NT2/D1 (cell line): ENCODE results near the gene ALOX15B.

Source experiments
- DNase-seq: peaks from one replicate; pipeline ENCODE4 v3.0.0-alpha.2; 2011; ENCODE audit warnings: low read depth, low spot score
- H3K27me3 ChIP-seq: 2 replicates; pipeline ENCODE4 v1.6.0; 2011; ENCODE audit warnings: mild to moderate bottlenecking; ENCODE audit not compliant: insufficient read length, insufficient read depth
- H3K36me3 ChIP-seq: 2 replicates; pipeline ENCODE4 v1.6.1; 2011; ENCODE audit warnings: mild to moderate bottlenecking, low read length, mixed read lengths; ENCODE audit not compliant: insufficient read depth, insufficient read length
- H3K4me1 ChIP-seq: 2 replicates; pipeline ENCODE4 v1.5.1; 2011; ENCODE audit not compliant: insufficient read depth, insufficient read length
- H3K4me3 ChIP-seq: 2 replicates; pipeline ENCODE4 v1.5.1; 2011; ENCODE audit warnings: low read depth; ENCODE audit not compliant: insufficient read length
- H3K9ac ChIP-seq: 2 replicates; pipeline ENCODE4 v1.6.0; 2011; ENCODE audit warnings: low read depth; ENCODE audit not compliant: insufficient read length
- H3K9me3 ChIP-seq: 2 replicates; pipeline ENCODE4 v1.5.1; 2011; ENCODE audit warnings: mild to moderate bottlenecking, low read length; ENCODE audit not compliant: insufficient read depth
- SUZ12 ChIP-seq: IDR thresholded peaks from 2 replicates; pipeline ENCODE4 v1.6.1; 2011; ENCODE audit not compliant: insufficient read length, insufficient read depth; ENCODE audit errors: extremely low read depth
- YY1 ChIP-seq: IDR thresholded peaks from 2 replicates; pipeline ENCODE4 v1.6.1; 2011; ENCODE audit not compliant: insufficient read length, insufficient read depth
- ZNF274 ChIP-seq: IDR thresholded peaks from 2 replicates; pipeline ENCODE4 v1.6.1; 2011; ENCODE audit warnings: mild to moderate bottlenecking, low read depth, low read length

ALOX15B gene

DNA sequence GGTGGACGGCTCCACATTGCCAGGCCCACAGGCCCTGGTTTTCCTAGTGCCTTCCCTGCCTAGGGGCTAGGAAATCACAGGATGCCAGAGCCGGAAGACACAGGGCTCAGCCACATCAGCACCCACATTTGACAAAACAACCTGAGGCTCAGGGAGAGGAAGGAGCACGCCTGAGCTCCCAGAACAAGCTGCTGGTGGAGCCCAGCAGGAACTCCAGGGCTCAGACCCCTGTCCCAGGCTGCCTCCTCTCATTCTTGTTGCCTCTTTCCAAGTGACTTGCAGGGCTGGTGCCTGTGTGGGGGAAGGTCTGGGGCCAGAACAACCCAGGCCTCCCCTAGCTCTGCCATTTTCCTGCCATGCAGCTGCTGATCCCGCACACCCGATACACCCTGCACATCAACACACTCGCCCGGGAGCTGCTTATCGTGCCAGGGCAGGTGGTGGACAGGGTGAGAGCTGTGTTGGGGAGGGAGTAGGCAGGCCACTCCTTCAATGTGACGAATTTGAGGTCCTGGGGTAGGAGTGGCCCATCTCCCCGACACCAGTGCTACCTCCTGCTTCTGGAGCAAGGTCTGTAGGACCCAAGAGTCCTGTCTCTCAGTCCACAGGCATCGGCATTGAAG, 7.6 kb downstream of the ALOX15B start:
- DNase-seq, result no peak
- peaks cover 4% of the 10 kb centered on the region for H3K27me3 ChIP-seq
- TF ChIP-seq SUZ12 (no peak), YY1 (no peak), ZNF274 (no peak)

DNA sequence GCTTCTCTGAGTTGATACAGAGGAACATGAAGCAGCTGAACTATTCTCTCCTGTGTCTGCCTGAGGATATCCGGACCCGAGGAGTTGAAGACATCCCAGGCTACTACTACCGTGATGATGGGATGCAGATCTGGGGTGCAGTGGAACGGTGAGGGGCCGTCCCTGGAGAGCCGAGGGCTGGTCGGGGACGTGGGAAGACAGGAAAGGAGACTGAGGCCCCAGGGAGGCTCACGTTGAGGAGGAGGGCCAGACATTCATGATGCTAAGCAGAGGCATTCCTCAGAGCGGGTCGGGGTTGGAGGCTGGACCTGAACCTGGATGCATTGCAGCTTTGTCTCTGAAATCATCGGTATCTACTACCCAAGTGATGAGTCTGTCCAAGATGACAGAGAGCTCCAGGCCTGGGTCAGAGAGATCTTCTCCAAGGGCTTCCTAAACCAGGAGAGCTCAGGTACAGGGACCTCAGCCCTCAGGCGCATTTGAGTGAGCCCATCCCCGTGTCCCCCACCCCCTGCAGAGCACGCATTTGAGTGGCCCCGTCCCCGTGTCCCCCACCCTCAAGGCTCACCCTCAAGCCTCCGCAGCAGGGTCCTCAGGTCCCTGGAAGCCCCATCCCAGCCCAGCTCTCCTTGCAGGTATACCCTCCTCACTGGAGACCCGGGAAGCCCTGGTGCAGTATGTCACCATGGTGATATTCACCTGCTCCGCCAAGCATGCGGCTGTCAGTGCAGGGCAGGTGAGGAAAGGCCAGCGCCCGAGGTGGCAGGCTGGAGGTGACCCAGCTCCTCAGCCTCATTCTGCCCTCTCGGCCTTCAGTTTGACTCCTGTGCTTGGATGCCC, 8.3 kb downstream of the ALOX15B start:
- no peak for DNase-seq
- Histone ChIP-seq H3K4me1 (no peaks in the 10 kb centered on the region), H3K27me3 (peaks cover 4% of the 10 kb centered on the region), H3K36me3 (no peaks in the 10 kb centered on the region), H3K9me3 (no peaks in the 10 kb centered on the region), H3K9ac (no peak overlapping the region), H3K4me3 (no peak overlapping the region)
- TF ChIP-seq ZNF274, result no peak
- TF ChIP-seq YY1, result no peak
- TF ChIP-seq SUZ12, result no peak

More for the DNA sequence above, 7.6 kb downstream of the ALOX15B start:
- Histone ChIP-seq H3K4me1 (no peaks in the 10 kb centered on the region), H3K9ac (no peak overlapping the region), H3K4me3 (no peak overlapping the region), H3K36me3 (no peaks in the 10 kb centered on the region), H3K9me3 (no peaks in the 10 kb centered on the region)

DNA sequence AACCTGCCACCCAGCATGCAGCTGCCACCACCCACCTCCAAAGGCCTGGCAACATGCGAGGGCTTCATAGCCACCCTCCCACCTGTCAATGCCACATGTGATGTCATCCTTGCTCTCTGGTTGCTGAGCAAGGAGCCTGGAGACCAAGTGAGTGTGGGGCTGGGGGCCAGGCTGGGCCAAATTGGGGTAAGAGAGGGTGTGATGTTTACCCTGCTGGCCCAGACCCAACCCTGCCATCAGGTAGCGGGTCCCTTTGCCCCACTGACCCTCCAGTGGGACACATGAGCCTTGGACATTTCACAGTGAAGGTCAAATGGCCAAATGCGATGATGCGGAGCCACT, 8.9 kb downstream of the ALOX15B start:
- no peak overlapping the region for H3K4me3 ChIP-seq
- no peaks in the 10 kb centered on the region for H3K36me3 ChIP-seq
- no peaks in the 10 kb centered on the region for H3K9me3 ChIP-seq
- H3K9ac ChIP-seq, result no peak overlapping the region
- TF ChIP-seq SUZ12 (no peak), ZNF274 (no peak), YY1 (no peak)
- DNase-seq, result no peak
- peaks cover 4% of the 10 kb centered on the region for H3K27me3 ChIP-seq
- no peaks in the 10 kb centered on the region for H3K4me1 ChIP-seq

DNA sequence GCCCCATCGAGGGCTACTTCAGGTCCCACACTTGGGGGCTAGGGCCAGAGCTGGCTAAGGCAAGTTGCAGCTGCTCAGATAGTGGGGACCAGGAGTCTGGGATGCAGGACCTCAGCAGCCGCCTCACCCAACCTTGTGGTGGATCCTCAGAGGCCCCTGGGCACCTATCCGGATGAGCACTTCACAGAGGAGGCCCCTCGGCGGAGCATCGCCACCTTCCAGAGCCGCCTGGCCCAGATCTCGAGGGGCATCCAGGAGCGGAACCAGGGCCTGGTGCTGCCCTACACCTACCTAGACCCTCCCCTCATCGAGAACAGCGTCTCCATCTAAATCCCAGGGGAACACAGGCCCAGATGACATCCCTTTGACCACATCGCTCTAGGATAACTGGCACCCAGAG, 9.4 kb downstream of the ALOX15B start:
- Histone ChIP-seq H3K36me3 (no peaks in the 10 kb centered on the region), H3K9ac (no peak overlapping the region), H3K4me1 (no peaks in the 10 kb centered on the region), H3K27me3 (peaks cover 4% of the 10 kb centered on the region), H3K4me3 (no peak overlapping the region), H3K9me3 (no peaks in the 10 kb centered on the region)
- no peak for DNase-seq
- TF ChIP-seq YY1, result no peak
- no peak for TF ChIP-seq SUZ12
- TF ChIP-seq ZNF274, result no peak

DNA sequence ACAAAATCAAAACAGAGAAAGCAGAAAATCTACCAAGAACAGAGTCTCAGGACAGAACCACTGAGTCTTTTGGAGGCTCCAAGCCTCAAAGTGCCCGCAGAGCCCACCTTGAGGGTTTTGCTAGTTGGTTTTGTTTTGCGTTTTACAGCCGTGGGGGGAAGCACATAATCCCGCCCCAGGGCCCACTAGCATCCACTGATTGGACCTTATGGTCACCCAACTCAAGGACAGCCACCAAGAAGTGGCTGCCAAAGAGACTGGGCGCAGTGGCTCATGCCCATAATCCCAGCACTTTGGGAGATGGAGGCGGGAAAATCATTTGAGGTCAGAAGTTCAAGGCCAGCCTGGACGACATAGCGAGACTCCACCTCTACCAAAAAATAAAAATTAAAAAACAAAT, 9.9 kb downstream of the ALOX15B start:
- H3K4me1 ChIP-seq, result no peaks in the 10 kb centered on the region
- H3K4me3 ChIP-seq, result no peak overlapping the region
- H3K9ac ChIP-seq, result no peak overlapping the region
- H3K9me3 ChIP-seq, result no peaks in the 10 kb centered on the region
- no peak for TF ChIP-seq ZNF274
- no peak for TF ChIP-seq SUZ12
- no peak for TF ChIP-seq YY1
- peaks cover 4% of the 10 kb centered on the region for H3K27me3 ChIP-seq
- DNase-seq, result no peak
- no peaks in the 10 kb centered on the region for H3K36me3 ChIP-seq

DNA sequence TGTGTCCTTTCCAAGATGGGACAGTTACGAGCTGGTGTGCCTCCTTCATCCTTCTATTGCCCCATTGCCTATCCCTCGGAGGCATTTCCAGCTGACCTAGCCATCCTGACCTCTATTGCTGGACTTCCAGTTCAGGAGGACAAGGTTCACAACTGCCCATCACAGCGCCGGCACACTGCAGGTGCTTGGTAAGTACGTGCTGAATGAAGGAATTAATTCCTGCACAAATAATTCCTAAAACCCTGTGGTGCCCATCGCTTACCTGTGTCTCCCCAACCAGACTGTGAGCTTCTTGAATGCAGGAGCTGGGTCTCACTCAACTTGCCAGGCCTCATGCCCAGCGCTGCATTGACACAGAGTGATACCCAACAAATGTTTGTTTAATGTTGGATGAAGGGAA, 13.0 kb downstream of the ALOX15B start:
- Histone ChIP-seq H3K4me3 (no peak overlapping the region), H3K4me1 (no peaks in the 10 kb centered on the region), H3K9me3 (no peaks in the 10 kb centered on the region), H3K9ac (no peak overlapping the region), H3K36me3 (no peaks in the 10 kb centered on the region), H3K27me3 (no peaks in the 10 kb centered on the region)
- TF ChIP-seq ZNF274, result no peak
- no peak for TF ChIP-seq SUZ12
- TF ChIP-seq YY1, result no peak
- DNase-seq, result no peak

DNA sequence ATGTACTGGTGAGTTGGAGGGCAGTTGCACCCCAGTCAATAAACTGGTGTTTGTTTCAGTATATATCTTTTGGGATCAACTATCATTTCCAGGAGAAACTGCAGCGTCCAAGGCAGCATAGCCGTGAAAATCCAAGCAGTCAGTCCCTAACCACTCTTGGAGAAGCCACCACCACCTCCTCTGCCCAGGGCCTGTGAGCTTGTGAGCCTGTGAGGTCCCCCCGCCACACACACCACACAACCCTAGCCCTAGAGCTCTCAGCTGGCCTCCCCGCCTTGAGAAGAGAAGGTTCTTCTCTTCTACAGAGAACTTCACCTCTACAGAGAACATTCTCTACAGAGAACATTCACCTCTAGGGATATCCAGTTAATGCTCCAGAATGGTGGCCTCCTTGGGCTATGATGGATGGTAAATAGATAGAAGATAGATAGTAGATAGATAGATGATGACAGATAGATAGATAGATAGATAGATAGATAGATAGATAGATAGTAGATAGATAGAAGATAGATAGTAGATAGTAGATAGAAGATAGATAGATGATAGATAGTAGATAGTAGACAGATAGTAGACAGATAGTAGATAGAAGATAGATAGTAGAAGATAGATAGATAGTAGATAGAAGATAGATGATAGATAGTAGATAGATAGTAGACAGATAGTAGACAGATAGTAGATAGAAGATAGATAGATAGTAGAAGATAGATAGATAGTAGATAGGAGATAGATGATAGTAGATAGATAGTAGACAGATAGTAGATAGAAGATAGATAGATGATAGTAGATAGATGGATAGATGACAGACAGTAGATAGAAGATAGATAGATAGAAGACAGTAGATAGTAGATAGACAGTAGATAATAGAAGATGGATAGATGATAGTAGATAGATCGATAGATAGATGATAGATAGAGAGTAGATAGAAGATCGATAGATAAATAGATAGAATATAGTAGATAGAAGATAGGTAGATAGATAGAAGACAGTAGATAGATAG, 13.7 kb downstream of the ALOX15B start:
- peaks cover 4% of the 10 kb centered on the region for H3K27me3 ChIP-seq
- no peak overlapping the region for H3K9ac ChIP-seq
- TF ChIP-seq ZNF274 (no peak), SUZ12 (no peak), YY1 (no peak)
- DNase-seq, result no peak
- H3K9me3 ChIP-seq, result no peaks in the 10 kb centered on the region
- no peaks in the 10 kb centered on the region for H3K36me3 ChIP-seq
- no peak overlapping the region for H3K4me3 ChIP-seq
- no peaks in the 10 kb centered on the region for H3K4me1 ChIP-seq
